Tibial artery (tissue), 4 donors: ENCODE data around the gene CLCN7.

Experiments used
- DNase-seq, 2 donors: peaks; one replicate each; pipeline ENCODE4 v3.0.0-alpha.2; 2019
- H3K27ac ChIP-seq, 2 donors: fragments of 200-600 bp; sonication (generic) in 1 of 2; 1 replicate in 1 of 2; 2 replicates in 1 of 2; pipeline ENCODE4 v1.5.1; 2018 to 2019; ENCODE audit warnings: mild to moderate bottlenecking in 1 of 2
- H3K27me3 ChIP-seq, 2 donors: fragments of 200-600 bp; sonication (generic) in 1 of 2; one replicate each; pipeline versions ENCODE4 v1.5.1 to v1.6.0; 2016 to 2019
- H3K36me3 ChIP-seq, 3 donors: fragments of 200-600 bp; sonication (generic) in 2 of 3; one replicate each; pipeline ENCODE4 v1.5.1; 2016 to 2019; ENCODE audit warnings: mild to moderate bottlenecking in 2 of 3
- H3K4me1 ChIP-seq, 4 donors: fragments of 200-600 bp; sonication (generic) in 2 of 4; 1 replicate in 3 of 4; 2 replicates in 1 of 4; pipeline ENCODE4 v1.5.1; 2016 to 2019
- H3K4me3 ChIP-seq, 2 donors: fragments of 200-600 bp; sonication (generic) in 1 of 2; 1 replicate in 1 of 2; 2 replicates in 1 of 2; pipeline ENCODE4 v1.5.1; 2018 to 2019; ENCODE audit warnings: mild to moderate bottlenecking in 2 of 2
- H3K9me3 ChIP-seq, 3 donors: fragments of 200-600 bp; sonication (generic) in 1 of 3; one replicate each; pipeline ENCODE4 v1.5.1; 2016 to 2019
- CTCF ChIP-seq, 2 experiments: fragments of 200-600 bp in 1 of 2; fragments of 450-650 bp in 1 of 2; IDR thresholded peaks; one replicate each; pipeline ENCODE4 v1.5.1; 2017 to 2019; ENCODE audit warnings: antibody characterized with exemption in 2 of 2, mild to moderate bottlenecking in 1 of 2, moderate library complexity in 1 of 2
- intact Hi-C: fragments of 100-400 bp; cut with DNase I; formaldehyde crosslinking; loops from one replicate; pipeline ENCODE4 v1.15.0; 2023; ENCODE audit warnings: low total_unique reads

CLCN7 gene

GRCh38 chr16:1500465-1501150 is 25.8 kb upstream of the CLCN7 start:
- no peak overlapping the region for H3K4me3 ChIP-seq
- no peaks in the 10 kb centered on the region for H3K27me3 ChIP-seq
- intact Hi-C loops, result no loop called here
- H3K36me3 ChIP-seq, result peaks cover 58 to 94% (median 75%) of the 10 kb centered on the region in 3 donors
- TF ChIP-seq CTCF (IDR thresholded peaks at IDR 0.05), result no peak
- no peak for DNase-seq
- H3K4me1 ChIP-seq, result peaks cover 0 to 4% (median 0%) of the 10 kb centered on the region in 4 donors
- no peaks in the 10 kb centered on the region for H3K9me3 ChIP-seq
- H3K27ac ChIP-seq, result no peak overlapping the region

GRCh38 chr16:1499756-1500464 is 25.1 kb upstream of the CLCN7 start:
- Histone ChIP-seq H3K9me3 (no peaks in the 10 kb centered on the region), H3K4me3 (no peak overlapping the region), H3K4me1 (peaks cover 0 to 11% (median under 1%) of the 10 kb centered on the region in 4 donors), H3K27me3 (no peaks in the 10 kb centered on the region), H3K27ac (no peak overlapping the region), H3K36me3 (peaks cover 64 to 94% (median 79%) of the 10 kb centered on the region in 3 donors)
- no peak for TF ChIP-seq CTCF (IDR thresholded peaks at IDR 0.05)
- intact Hi-C loops, result no loop called here
- no peak for DNase-seq

- TF ChIP-seq CTCF (IDR thresholded peaks at IDR 0.05), result no peak
- no peaks in the 10 kb centered on the region for H3K27me3 ChIP-seq
- no peak for DNase-seq
- H3K36me3 ChIP-seq, result peaks cover 64 to 97% (median 85%) of the 10 kb centered on the region in 3 donors
- H3K27ac ChIP-seq, result no peak overlapping the region
- no peak overlapping the region for H3K4me3 ChIP-seq
- peaks cover 0 to 19% (median 7%) of the 10 kb centered on the region in 4 donors for H3K4me1 ChIP-seq
- H3K9me3 ChIP-seq, result no peaks in the 10 kb centered on the region
- intact Hi-C loops, result no loop called here
Measured at GRCh38 chr16:1498899-1499676, 24.3 kb upstream of the CLCN7 start.

GRCh38 chr16:1497014-1497598 is 22.3 kb upstream of the CLCN7 start:
- Histone ChIP-seq H3K9me3 (no peaks in the 10 kb centered on the region), H3K36me3 (peaks cover 53 to 77% (median 69%) of the 10 kb centered on the region in 3 donors), H3K4me1 (peaks cover 0 to 31% (median 17%) of the 10 kb centered on the region in 4 donors), H3K4me3 (no peak overlapping the region), H3K27me3 (no peaks in the 10 kb centered on the region), H3K27ac (no peak overlapping the region)
- intact Hi-C loops, result no loop called here
- no peak for DNase-seq
- TF ChIP-seq CTCF (IDR thresholded peaks at IDR 0.05), result no peak

GRCh38 chr16:1496464-1496863 is 21.6 kb upstream of the CLCN7 start:
- intact Hi-C loops, result no loop called here

More at GRCh38 chr16:1496464-1496863, 21.6 kb upstream of the CLCN7 start:
- H3K27me3 ChIP-seq, result no peaks in the 10 kb centered on the region
- no peak for TF ChIP-seq CTCF (IDR thresholded peaks at IDR 0.05)
- no peak overlapping the region for H3K27ac ChIP-seq
- peaks cover 0 to 31% (median 17%) of the 10 kb centered on the region in 4 donors for H3K4me1 ChIP-seq
- H3K9me3 ChIP-seq, result no peaks in the 10 kb centered on the region
- peaks cover 46 to 70% (median 62%) of the 10 kb centered on the region in 3 donors for H3K36me3 ChIP-seq
- no peak for DNase-seq
- no peak overlapping the region for H3K4me3 ChIP-seq
